ENCODE results near the gene AK9.

DNA sequence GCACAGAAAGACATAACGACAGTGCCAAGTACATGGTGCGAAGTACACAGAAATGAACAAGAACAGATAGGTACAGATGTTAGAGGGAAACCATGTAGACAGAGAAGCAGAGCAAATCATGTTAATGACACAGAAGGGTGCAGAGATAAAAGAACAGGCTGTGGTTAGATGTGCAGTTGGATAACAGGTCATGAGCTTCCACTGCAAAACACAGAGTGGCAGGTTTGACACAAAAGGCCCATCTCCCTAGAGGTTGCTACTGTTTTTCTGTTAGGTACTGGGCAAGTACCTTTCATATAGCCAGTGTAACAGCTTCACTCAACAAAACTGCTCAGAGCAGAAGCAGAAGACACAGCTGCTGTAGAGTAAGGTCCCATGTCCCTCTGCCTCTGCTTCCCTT is 84.6 kb downstream of the AK9 start:
- TF ChIP-seq OSR1 (CRISPR knock-in tag; IDR thresholded peaks at IDR 0.05) (no peak), RARB (CRISPR knock-in tag; IDR thresholded peaks at IDR 0.05) (no peak), CSDC2 (CRISPR knock-in tag; IDR thresholded peaks at IDR 0.05) (no peak), ISL1 (CRISPR knock-in tag; IDR thresholded peaks at IDR 0.05) (no peak), TCF4 (CRISPR knock-in tag; IDR thresholded peaks at IDR 0.05; ENCODE audit: borderline replicate concordance) (no peak), ZFP30 (CRISPR knock-in tag; IDR thresholded peaks at IDR 0.05) (no peak), ESRRG (CRISPR knock-in tag; IDR thresholded peaks at IDR 0.05) (no peak), ZNF565 (CRISPR knock-in tag; conservative IDR thresholded peaks at IDR 0.05; ENCODE audit: low read depth) (no peak)
- TF ChIP-seq, protein P1, sequence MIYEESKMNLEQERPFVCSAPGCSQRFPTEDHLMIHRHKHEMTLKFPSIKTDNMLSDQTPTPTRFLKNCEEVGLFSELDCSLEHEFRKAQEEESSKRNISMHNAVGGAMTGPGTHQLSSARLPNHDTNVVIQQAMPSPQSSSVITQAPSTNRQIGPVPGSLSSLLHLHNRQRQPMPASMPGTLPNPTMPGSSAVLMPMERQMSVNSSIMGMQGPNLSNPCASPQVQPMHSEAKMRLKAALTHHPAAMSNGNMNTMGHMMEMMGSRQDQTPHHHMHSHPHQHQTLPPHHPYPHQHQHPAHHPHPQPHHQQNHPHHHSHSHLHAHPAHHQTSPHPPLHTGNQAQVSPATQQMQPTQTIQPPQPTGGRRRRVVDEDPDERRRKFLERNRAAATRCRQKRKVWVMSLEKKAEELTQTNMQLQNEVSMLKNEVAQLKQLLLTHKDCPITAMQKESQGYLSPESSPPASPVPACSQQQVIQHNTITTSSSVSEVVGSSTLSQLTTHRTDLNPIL (CRISPR knock-in tag; IDR thresholded peaks at IDR 0.05; ENCODE audit: low read depth): no peak
- TF ChIP-seq, protein P2, sequence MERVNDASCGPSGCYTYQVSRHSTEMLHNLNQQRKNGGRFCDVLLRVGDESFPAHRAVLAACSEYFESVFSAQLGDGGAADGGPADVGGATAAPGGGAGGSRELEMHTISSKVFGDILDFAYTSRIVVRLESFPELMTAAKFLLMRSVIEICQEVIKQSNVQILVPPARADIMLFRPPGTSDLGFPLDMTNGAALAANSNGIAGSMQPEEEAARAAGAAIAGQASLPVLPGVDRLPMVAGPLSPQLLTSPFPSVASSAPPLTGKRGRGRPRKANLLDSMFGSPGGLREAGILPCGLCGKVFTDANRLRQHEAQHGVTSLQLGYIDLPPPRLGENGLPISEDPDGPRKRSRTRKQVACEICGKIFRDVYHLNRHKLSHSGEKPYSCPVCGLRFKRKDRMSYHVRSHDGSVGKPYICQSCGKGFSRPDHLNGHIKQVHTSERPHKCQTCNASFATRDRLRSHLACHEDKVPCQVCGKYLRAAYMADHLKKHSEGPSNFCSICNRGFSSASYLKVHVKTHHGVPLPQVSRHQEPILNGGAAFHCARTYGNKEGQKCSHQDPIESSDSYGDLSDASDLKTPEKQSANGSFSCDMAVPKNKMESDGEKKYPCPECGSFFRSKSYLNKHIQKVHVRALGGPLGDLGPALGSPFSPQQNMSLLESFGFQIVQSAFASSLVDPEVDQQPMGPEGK (CRISPR knock-in tag; IDR thresholded peaks at IDR 0.05; ENCODE audit: borderline replicate concordance): no peak
- TF ChIP-seq, protein P3, sequence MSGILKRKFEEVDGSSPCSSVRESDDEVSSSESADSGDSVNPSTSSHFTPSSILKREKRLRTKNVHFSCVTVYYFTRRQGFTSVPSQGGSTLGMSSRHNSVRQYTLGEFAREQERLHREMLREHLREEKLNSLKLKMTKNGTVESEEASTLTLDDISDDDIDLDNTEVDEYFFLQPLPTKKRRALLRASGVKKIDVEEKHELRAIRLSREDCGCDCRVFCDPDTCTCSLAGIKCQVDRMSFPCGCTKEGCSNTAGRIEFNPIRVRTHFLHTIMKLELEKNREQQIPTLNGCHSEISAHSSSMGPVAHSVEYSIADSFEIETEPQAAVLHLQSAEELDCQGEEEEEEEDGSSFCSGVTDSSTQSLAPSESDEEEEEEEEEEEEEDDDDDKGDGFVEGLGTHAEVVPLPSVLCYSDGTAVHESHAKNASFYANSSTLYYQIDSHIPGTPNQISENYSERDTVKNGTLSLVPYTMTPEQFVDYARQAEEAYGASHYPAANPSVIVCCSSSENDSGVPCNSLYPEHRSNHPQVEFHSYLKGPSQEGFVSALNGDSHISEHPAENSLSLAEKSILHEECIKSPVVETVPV (CRISPR knock-in tag; IDR thresholded peaks at IDR 0.05): no peak

All from SK-N-SH treated with all-trans-retinoic acid at 6 μM for 48 hours (cell line).